ENCODE measurements around the gene YOD1. TPM values are rescaled to one million over a fixed set of nuclear protein-coding genes. Genes with fewer than 3 reads are reported as not detected.

Gene YOD1
- total RNA-seq (ENCODE audit: low replicate concordance), result 12.3 and 15.0 TPM in 2 replicates
- long read RNA-seq, full-length matches to known transcripts, result 8 of 14 reads
- long read RNA-seq, partial matches to known transcripts, result 0 of 14 reads
- long read RNA-seq, other reads (novel, unspliced or antisense), result 6 of 14 reads

DNA sequence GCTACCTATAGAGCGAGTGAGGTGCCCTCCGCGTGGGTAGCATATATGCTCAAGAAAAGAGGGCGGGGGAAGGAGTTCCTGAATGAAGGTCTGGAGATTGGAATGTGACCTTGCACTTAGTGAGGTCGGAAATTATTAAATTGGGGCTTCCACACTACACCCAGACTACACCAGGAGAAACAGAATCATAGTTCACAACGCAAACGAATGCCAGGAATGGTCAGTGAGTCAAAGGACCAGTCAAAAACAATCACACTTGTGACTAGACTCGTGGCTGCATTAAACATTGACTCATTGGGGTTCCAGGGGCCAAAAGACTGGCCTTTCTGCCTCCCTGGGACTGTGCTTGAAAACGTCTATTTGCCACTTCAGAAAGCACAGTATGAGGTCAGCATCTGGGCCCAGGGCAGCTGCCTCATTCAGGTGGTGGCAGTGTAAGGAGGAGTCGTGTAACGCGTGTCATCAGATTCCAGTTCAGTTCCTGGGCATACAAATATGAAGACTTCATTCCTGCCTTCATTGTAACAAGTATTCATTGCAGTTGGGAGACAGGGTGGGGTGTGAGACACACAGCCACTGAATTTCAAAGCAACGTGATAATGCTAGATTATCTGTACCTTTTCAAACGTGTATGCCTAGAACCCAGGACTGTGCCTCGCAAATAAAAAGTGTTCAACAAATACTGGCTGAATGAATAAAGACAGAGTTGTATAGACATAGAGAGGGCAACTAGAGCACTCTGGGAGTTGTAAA lies at the start of gene YOD1:
YOD1 (minus strand) TSS at position 18 of the 753 bp plus-strand sequence. CDS start 178 bp downstream, outside the sequence.
- Mint-ChIP-seq H3K4me1 (ENCODE audit: unreplicated experiment) (peaks cover 51% of the 10 kb centered on the region), H3K27ac (peak within 1 kb of the TSS; percentile 98), H3K9me3 (no peaks in the 10 kb centered on the region), H3K27me3 (peaks cover 3% of the 10 kb centered on the region), H3K36me3 (peaks cover 4% of the 10 kb centered on the region), H3K4me3 (peak within 1 kb of the TSS; percentile 97)
- no peak for DNase-seq (ENCODE audit: extremely low spot score, unreplicated experiment)
- TF ChIP-seq, protein P1, sequence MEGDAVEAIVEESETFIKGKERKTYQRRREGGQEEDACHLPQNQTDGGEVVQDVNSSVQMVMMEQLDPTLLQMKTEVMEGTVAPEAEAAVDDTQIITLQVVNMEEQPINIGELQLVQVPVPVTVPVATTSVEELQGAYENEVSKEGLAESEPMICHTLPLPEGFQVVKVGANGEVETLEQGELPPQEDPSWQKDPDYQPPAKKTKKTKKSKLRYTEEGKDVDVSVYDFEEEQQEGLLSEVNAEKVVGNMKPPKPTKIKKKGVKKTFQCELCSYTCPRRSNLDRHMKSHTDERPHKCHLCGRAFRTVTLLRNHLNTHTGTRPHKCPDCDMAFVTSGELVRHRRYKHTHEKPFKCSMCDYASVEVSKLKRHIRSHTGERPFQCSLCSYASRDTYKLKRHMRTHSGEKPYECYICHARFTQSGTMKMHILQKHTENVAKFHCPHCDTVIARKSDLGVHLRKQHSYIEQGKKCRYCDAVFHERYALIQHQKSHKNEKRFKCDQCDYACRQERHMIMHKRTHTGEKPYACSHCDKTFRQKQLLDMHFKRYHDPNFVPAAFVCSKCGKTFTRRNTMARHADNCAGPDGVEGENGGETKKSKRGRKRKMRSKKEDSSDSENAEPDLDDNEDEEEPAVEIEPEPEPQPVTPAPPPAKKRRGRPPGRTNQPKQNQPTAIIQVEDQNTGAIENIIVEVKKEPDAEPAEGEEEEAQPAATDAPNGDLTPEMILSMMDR (conservative IDR thresholded peaks at IDR 0.05), result no peak

DNA sequence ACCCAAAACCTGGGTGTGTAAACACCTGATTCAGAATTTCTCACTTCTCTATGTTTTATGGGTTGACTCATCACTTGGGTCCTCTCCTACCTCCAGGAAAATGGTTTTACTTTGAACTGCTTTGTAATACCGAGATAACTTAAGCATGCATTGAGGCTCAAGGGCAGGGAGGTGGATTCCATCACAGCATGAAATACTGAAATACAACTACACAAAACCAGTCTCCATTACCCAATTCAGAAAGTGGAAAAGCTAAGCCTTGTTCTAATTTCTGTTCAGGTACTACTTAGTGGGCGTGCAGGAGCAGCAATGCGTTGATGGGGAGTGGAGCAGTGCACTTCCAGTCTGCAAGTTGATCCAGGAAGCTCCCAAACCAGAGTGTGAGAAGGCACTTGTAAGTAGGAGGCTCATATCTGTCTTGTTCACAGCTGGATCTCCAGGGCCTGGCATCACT lies 46.9 kb upstream of the YOD1 start:
- H3K27ac Mint-ChIP-seq, result peak overlapping the region; percentile 15
- no peaks in the 10 kb centered on the region for H3K4me1 Mint-ChIP-seq (ENCODE audit: unreplicated experiment)
- H3K4me3 Mint-ChIP-seq, result no peak overlapping the region
- H3K36me3 Mint-ChIP-seq, result no peaks in the 10 kb centered on the region
- H3K9me3 Mint-ChIP-seq, result no peaks in the 10 kb centered on the region
- H3K27me3 Mint-ChIP-seq, result peaks cover 5% of the 10 kb centered on the region
- TF ChIP-seq, protein P1 (conservative IDR thresholded peaks at IDR 0.05), result no peak
- no peak for DNase-seq (ENCODE audit: extremely low spot score, unreplicated experiment)

DNA sequence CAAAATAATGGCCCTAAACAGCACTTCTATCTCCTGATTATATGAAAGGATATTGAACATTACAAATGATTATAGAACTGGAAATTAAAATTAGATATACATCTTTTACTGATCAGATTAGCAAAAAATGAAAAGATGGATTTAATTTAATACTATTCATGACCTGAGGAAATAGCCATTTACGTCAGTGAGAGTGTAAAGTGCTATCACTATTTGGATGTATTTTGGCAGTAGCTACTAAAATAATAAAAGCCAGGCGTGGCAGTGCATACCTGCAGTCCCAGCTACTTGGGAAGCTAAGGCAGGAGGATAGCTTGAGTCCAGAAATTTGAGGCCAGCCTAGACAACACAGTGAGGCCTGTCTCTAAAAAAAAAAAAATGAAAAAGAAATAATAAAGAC lies 42.9 kb upstream of the YOD1 start:
- no peak overlapping the region for H3K27ac Mint-ChIP-seq
- peaks cover 5% of the 10 kb centered on the region for H3K27me3 Mint-ChIP-seq
- H3K9me3 Mint-ChIP-seq, result no peaks in the 10 kb centered on the region
- H3K36me3 Mint-ChIP-seq, result no peaks in the 10 kb centered on the region
- no peak overlapping the region for H3K4me3 Mint-ChIP-seq
- H3K4me1 Mint-ChIP-seq (ENCODE audit: unreplicated experiment), result peaks cover 6% of the 10 kb centered on the region
- DNase-seq (ENCODE audit: extremely low spot score, unreplicated experiment), result no peak
- TF ChIP-seq, protein P1 (conservative IDR thresholded peaks at IDR 0.05), result no peak

DNA sequence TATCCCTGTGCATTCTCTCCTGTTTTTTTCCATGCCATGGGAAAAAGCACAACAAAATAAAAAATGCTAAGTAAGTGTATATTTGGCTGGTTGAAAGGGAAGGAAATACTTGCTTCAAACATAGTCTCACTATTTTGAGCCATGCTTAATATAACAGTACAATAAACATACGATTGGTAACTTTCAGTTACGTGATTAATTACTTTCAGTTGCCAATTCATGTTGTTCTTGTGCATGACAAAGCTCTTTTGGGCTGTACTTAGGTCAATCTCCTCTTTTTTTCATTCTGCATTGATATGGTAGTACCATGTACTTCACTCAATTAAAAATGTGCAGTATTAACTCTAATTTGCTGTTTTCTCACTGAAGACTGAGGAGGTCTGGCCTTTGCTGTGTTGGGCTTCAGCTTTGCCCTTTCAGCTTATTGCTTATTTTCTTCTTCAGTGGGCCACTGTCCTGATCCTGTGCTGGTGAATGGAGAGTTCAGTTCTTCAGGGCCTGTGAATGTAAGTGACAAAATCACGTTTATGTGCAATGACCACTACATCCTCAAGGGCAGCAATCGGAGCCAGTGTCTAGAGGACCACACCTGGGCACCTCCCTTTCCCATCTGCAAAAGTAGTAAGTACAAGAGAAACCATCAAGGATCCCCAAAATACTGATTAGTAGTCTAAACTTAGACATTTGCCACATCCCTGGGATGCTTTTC lies 40.3 kb upstream of the YOD1 start:
- Mint-ChIP-seq H3K9me3 (no peaks in the 10 kb centered on the region), H3K27me3 (peaks cover 5% of the 10 kb centered on the region), H3K4me1 (ENCODE audit: unreplicated experiment) (peaks cover 6% of the 10 kb centered on the region), H3K27ac (no peak overlapping the region), H3K36me3 (no peaks in the 10 kb centered on the region), H3K4me3 (no peak overlapping the region)
- DNase-seq (ENCODE audit: extremely low spot score, unreplicated experiment), result no peak
- TF ChIP-seq, protein P1 (conservative IDR thresholded peaks at IDR 0.05), result peak; percentile 15

DNA sequence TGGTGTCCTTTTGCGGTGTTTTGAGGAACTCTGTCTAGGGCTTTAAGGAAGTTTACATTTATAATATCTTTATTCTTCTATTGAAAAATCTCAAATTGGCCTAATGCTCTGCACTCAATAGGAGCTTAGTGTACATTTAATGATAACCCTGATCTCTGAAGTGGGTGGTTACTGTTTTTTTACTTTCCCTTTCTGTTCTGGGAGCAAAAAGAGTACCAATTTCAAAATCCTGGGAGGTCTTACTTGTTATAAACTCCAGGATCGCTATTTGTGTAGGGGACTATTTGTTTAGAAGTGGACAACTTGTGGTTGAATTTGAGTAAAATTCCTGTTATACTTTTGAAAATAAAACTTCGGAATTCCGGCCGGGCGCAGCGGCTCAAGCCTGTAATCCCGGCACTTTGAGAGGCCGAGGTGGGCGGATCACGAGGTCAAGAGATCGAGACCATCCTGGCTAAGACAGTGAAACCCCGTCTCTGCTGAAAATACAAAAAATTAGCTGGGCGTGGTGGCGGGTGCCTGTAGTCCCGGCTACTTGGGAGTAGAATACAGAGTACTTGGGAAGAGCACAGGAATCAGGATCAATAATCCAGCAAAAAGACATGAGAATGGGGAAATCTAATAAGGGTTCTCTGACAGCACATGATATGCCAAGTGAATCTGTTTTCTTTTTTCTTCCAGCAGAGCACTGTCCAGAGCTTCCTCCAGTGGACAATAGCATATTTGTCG lies 38.8 kb upstream of the YOD1 start:
- no peak for DNase-seq (ENCODE audit: extremely low spot score, unreplicated experiment)
- H3K27me3 Mint-ChIP-seq, result no peaks in the 10 kb centered on the region
- H3K9me3 Mint-ChIP-seq, result no peaks in the 10 kb centered on the region
- no peak overlapping the region for H3K4me3 Mint-ChIP-seq
- H3K36me3 Mint-ChIP-seq, result no peaks in the 10 kb centered on the region
- TF ChIP-seq, protein P1 (conservative IDR thresholded peaks at IDR 0.05), result no peak
- H3K27ac Mint-ChIP-seq, result peak overlapping the region; percentile 46
- H3K4me1 Mint-ChIP-seq (ENCODE audit: unreplicated experiment), result peaks cover 13% of the 10 kb centered on the region

Data from type B pancreatic cell (in vitro differentiated cells).